ENCODE data around the gene RAB7B. TPM values are rescaled to one million over a fixed set of nuclear protein-coding genes. Genes with fewer than 3 reads are reported as not detected.

Gene RAB7B
- polyA plus RNA-seq, 3 donors = 1.9 to 3.6 (median 2.5) TPM

DNA sequence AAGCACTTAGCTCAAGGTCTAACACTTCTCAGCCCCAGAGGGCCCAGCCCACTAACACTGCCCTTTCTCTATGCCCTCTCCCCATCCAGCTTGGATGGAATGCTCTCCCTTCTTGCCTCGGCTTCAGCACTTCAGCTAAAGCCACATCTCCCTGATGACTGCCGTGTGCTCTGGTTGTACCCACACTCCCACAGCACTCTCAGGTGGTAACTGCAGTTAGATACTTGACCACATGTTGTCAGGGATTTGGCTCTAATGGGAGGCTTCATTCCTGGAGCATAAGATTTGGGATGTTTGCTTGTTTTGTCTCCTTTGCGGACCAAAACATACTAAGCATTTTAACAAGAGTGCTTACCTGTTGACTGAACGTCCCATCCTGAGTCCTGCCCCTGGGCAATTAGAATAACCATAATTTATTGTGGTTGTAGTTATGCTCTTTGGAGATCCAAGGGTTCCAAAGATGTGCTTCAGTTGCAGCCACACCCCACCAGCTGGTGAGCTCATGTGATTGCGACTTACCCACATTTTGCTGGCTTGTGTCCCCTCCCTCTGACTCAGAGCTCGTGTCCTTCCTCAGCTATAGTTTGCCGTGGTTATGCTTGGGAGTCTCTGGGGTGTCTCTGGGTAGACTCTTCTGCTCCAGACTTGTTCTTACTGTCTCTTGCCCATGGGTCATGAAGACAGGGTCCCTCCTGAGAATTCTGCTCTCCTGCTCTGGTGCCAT lies 52.2 kb downstream of the RAB7B start:
- DNase-seq = no peak

DNA sequence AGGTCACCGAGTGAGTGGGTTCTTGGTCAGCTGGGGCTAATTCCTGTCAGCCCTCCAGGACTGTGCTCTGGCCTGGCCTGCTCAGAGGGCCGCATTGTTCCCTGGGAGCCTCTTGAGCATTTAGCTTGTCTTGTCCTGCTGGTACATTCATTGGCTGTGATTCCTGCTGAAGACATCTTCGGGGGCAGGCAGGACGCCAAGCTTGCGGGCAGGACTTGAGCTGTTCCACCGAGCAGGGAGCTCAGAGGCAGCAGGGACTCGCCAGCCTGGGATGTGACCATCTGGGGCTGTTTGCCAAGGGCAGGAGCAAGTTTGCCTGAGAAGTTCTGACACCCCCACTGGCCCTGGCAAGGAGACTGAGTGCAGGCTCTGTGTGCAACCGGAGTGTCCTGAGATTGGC lies 52.9 kb downstream of the RAB7B start:
- DNase-seq = no peak

DNA sequence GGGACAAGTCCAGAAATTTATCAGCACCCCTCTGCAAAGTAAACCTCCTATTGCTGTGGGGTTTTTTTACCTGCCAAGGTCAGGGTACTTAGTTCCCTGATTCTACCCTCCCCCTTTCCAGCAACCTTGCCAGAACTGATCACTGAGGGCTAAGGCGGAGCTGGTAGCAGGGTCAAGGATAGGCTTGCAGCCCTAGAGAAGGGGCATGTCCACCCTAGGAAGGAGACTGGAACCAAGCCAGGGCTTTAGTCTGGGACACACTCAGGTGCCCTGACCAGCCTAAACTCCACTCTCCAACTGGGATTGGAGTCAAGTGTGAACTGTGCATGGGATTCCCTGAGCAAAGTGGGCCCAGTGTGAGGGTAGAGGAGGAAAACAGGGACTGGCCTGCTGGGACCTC lies 53.4 kb downstream of the RAB7B start:
- DNase-seq = no peak

DNA sequence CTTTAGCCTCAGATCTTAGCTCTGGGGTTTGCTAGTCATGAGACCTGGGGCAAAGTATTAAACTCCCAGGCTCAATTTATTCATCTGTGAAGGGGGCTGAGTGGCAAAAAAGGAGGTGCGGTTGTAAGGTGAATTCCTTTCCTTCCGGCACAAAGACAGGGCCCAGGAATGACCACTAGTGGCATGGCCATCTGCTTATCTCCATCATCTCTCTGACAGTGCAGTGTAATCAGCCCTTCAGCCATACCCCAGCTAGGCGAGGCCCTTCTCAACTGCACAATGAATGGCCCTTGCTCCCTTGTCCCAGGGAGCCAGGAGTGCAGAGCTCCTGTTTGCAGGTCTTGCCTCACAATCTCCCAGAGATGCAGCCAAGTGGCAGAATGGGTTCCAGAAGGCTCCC lies 54.3 kb downstream of the RAB7B start:
- no peak for DNase-seq

DNA sequence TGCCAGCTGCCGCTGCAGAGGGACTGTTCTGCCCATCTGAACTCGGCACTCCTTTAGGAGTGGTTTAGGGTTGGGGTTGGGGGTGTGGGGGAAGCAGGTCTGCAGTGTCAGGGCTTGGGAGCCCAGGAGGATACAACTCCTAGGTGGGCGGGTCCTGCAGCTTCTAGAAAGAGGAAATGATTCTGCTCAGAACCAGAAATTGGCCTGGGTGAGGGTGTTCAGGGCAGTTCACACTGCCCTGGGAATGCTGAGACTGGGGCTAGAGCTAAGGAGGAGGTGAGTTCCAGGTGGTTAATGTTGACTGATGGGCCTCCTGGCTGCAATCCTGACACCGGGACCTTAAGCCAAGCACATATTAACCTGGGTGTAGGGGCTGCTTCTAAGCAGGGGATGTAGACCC lies 55.2 kb downstream of the RAB7B start:
- DNase-seq = no peak

DNA sequence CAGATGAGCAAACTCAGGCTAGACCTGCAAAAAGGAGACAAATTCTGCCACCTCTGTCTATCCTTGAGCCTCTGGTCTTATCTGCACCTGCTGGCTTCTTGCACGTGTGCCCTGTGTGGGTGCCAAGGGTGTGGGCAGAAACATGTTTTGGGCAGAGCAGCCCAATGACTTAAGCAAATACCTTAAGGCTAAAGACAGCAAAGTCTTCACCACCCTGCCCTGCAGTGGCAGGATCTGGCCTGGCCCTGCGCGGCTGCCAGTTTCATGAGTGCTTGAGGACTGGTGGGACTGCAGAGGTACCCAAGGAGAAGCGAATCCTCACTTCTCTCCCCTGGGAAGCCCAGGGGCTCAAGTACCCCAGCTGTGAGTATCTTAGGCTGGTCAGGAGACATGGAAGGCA lies 56.2 kb downstream of the RAB7B start:
- no peak for DNase-seq

DNA sequence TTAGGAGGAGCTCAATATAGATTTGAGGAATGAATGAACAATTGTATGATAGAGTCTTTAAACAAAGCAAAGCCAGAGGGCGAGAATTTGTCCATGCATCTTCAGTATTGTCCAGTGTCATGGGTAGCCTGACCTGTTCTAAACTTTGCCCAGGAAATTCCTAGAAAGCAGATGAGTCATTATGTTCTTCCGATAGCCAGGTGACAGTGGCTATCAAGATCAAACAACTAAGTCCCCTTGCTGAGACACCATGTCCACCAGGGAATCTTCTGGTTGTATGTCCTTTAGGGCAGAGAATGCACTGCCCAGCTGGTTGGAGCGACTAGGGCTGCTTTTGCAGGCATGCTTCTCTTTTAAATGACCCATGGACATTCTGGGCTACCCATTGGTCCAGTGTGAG lies 58.1 kb downstream of the RAB7B start:
- no peak for DNase-seq

DNA sequence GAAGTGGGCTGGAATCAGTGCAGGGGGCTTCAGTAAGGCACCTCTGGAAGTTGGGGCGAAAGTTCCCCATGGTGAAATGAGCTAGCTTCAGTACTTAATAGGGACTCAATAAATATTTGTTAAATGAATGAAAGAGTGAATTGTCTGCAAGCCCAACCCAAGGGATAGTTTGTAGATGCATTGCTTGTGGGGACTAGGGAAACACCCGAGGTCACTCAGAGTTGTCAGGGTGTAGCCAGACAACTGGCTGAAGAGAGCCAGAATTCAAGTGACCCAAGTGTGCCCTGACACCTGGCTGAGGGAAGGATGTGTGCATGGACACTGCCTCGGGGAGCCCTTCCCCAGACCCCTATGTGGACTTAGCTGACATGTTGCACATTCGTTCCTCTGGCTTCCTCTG lies 58.7 kb downstream of the RAB7B start:
- DNase-seq = no peak

DNA sequence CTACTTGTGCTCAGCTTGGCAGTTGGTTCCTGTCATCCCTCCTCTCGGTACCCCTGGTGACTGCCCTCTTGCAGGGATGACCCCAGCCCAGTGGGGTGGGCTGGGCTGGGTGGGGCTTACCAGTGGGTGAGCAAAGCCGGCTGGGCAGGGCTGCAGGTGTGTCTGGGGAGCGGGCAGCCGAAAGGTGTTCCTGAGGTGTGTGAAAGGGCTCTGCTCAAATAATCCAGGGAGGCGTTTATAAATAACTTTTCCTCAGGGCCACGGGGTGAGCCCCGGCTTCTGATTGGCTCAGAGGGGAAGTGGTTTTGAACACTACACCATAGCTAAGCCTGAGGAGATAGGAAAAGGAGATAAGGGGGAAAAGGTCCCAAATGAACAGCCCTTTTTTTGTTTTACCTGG lies 60.0 kb downstream of the RAB7B start, which contains the start of gene SLC26A9:
TSS of gene SLC26A9 (minus strand) at position 212 of the 400 bp plus-strand sequence. CDS start 7,636 bp downstream, outside the sequence.
- DNase-seq = no peak

DNA sequence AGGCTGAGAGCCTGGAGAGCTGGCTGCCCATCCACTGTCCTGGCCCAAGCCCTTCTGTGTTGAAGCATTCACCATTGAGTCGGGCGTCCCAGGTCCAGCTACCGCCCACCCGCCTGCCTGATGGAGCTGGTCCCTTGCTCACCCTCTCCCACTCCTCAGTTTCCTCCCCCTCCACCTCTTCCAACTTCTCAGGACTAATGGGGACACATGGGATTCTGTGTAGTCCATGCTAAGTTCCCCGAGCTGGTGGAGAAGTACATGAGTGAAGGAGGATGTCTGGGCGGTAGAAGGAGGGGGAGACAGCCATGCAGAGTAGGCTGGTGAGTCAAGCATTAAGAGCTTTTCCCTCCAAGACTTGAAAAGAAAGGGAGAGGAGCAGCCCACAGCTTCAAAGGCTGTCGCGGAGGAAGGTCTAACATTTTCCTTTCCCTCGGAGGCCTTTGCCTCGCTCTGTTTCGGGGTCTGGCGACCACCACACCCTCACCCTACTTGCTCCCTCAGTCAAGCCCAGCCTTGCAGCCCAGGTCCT lies 60.5 kb downstream of the RAB7B start:
- no peak for DNase-seq

DNA sequence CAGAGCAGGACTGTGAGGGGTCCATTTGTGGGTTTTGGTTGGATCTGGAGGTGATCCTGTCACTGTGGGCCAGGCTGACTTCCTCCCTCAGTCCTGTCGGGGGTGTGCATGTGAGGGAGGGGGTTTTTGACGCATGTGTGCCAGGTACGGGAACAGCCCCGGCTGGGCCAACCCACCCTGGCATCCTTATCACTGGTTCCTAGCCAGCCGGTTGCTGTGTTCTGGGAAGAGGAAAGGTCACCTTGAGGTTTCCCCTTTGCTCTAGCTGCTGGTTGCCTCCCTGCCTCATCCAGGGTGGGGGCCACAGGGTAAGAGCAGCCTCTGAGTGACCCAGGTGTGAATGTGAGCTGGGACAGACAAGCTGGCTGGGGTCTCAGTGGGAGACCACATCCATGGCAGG lies 62.5 kb downstream of the RAB7B start:
- no peak for DNase-seq

DNA sequence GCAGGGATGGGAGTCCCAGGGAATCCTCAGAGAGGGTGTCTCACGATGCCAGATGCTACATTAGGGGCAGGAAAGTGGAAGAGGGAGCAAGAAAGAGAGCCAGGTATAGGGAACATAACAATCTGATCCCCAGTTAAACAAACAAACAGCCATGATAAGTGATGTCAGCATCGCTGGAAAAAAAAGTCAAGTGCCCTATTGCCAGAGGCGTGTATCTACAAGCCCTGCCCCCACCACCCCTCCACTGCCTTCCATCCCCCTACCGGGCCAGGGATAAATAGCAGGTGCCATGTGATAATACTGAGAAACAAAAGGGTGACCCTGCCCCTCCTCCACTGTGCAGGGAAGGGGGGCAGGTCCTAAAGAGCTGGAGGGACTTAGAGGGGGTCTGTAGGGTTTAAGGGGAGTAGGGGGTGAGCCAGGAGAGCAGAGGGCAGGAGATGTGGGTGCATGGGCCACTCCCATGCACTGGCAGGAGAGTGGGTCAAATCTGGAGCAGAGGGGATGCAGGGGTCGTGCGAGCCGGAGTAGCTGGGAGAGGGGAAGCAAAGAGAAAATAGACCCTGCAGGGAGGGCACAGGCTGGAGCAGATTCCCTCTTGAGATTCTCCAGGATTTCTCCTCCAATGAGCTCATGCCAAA lies 63.4 kb downstream of the RAB7B start:
- no peak for DNase-seq

DNA sequence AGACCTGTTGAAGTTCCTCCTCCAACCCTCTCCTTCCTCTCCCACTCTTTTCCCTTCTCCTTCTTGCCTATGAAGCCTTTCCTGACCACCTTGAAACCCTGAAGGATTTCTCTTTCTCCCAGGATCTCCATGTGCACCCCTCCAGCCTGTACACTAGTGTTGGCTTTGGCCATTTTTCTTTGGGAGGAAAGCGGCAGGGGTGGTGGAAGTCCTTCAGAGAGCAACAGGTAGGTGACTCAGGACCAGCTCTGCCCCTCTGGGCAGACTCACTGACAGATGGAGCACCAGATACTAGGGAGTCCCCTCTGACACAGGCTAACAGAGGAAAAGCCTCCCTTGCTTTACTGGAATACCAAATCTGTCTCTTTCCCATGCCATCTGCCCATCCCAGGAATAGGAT lies 64.5 kb downstream of the RAB7B start:
- DNase-seq = no peak

DNA sequence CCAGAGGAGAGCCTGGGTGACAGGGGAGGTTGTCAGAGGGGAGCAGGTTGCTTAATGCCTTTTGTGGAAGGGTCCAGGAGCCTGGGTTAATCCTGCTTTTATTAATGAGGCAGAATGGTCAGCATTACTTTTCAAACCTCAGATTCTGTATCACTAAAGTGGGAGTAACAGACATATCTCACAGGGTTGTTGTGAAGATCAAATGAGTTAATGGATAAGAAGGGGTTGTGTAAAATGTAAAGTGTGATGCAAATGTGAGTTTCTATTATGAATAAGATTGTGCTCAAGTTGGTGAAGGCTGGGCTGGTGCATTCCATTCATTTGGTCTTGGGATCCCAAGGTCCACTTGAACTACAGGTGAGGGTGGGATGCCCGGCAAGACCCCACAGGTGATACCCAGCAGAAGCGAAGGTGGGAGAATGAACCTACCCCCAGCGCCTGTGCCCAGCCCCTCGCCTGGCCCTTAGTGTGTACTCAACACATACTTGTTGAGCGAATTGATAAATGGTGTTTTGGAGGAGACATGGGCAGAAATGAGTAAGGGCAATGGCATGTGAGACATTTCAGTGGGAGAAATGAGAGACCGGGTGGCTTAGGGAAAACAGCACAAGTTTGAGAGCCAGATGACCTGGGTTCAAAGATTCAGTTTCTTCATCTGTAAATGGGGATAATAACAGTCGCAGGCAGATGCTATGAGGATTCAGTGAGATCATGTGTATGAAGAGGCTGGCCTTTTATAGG lies 66.2 kb downstream of the RAB7B start:
- DNase-seq = no peak

DNA sequence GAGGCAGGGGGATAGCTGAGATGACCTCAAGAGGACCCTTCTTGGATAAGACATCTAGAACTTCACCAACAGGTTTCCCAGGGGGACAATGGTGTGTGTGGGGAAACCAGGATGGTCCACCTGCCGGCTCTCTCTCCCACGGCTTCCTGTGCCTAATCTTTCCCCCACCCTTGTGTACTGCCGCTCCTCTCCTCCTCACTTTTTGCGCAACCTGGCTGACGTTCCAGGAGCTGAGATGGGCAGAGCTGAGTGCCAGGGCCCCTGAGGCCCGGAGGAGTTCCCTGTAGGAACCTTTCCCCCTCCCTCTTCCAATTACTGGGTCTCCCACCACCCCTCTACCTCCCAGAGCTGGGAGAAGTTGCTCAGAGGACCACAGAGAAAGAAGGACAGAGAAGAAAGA lies 66.9 kb downstream of the RAB7B start:
- no peak for DNase-seq

DNA sequence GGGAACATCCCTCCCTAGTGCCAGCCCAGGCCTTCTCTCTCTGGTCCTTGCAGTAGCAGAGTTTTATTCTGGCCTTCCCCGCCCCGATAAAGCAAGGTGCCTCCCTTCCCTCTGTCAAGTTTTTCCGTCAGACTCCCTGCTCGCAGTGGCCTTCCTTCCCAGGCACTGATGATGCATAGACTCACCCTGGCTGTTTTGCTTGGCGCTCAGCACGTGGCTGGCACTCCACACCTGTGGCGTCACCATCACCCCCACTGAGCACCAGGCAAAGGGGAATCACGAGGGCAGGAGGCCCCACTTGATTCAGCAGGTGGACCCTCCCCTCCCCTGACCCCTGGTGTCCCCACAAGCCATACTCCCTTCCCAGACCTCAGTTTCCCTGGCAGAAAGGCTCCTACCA lies 67.3 kb downstream of the RAB7B start:
- no peak for DNase-seq

DNA sequence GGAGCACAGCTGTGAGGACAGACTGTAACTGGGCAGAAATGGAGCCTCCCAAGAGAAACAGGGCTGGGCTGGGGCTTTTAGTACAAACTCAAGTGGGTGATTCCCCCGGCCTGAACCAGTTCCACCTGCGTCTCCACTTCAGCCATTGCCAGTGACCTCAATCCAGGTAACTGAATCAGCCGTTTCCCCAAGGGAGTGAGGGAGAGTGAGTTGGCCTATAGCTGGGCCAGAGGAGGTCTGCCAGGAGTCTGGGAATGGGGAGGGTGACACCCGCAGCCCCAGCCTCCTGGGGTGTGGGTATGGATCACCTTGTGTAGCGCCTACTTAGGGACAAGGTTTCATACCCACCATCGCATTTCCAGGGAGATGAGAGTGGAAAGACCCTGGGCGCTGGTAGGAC lies 68.4 kb downstream of the RAB7B start:
- DNase-seq = no peak

DNA sequence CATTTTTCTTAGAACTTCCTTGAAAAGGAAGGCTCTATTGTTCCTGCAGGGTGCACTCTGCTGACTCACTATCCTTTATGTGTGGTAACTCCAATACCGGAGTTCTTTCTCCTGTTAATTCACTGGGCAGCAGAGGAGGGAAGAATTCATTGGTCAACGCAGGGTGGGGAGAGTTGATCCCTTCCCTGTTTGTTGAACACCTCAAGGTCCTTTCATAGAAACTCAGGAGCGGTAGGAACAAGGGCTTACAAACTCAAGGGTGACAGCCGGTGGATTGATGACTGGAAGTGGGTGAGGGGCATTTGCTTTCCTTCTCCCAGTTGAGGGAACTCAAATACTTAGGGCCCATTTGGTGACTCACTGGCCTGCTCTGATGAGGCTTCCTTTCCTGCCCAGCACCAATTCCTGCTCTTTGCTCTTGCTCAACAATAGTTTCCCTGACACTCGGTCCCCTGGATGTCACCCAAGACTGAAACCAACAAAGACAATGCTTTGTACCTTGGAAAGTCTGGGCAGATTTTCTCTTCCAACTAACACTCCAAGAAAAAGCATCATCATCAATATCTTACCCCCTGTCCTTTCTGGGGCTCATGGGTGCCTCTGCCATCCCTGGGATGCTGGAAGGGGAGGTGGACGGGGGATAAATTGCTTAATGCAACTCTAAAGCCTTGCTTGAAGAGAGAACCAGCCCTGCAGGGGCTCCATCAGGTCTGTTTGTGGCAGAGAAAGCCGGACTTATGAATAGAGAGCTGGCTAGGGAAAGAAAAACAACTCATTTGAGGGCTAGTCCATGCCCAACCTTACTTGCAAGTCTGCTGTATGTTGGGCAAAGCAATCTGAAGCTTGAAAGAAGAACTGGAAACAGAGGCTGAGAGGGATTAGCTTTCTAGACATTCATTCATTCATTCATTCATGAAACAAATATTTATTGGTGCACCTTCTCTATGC lies 69.2 kb downstream of the RAB7B start:
- DNase-seq = no peak

DNA sequence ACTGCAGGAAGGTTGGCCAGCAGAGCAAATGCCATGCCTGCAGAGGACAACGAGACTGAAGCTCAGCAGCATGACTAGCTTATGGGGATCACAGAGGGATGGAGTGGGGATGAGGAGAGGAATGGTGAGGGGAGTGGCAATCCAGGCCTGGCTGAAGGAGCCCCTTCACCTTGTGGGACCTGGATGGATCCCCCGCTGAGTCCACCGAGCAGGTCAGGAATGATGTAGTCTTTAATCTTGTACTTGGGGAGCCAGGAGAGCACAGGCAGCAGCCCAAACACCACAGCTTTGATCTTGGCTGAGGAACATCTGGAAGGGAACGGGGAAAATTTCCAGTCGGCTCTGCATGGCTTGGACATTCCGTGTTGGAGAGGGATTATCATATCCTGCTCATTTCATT lies 70.4 kb downstream of the RAB7B start:
- no peak for DNase-seq

DNA sequence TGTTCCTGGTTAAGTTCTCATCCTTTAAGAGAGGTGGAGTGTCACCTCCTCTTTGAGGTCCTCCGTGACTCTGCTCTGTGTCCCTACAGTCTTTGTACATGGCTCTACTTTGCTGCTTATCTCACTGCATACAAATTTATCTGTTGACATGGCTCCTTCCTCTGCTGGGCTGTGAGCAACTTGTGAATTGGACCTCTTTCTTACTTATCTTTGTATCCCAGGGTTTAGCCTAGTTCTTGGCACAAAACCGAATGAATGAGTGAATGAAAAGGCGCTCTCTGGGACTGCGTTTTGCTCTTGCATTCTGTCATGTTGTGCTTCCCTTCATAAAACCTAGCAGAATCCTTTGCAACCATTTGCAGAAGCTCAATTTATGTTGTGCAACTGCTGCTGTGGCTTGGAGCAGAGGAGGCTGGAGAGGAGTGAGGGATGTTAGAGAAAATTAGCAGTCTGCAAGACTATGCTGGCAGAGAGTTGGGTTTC lies 72.4 kb downstream of the RAB7B start:
- DNase-seq = no peak

DNA sequence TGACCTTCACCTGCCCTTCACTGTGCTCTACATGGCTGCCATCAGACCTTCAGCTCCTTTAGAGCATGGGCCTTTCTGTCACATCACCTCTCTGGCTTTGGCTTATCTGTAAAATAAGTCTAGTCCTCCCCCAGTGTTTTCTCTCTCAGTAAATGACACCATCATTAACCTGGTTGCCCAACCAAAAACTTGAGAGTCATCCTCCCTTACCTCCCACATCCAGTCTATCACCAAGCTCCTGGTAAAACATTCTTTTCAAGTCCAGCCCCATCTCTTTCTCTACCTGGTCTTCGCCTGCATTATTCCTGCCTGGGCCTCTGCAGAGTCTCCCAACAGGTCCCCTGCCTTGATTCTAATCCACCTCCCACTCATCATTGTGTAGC lies 73.0 kb downstream of the RAB7B start:
- no peak for DNase-seq
